Stromal cell of bone marrow (primary cell): ENCODE measurements around the gene KCNB1.
"Not testable (repeated sequence)": the region's sequence is repeated elsewhere in the genome, so short reads cannot be mapped to it uniquely, and the experiment has no call there.

ENCODE experiments used
- DNase-seq: peaks from one replicate; pipeline ENCODE4 v3.0.0-alpha.2; 2012; ENCODE audit warnings: low read depth

Gene KCNB1

DNA sequence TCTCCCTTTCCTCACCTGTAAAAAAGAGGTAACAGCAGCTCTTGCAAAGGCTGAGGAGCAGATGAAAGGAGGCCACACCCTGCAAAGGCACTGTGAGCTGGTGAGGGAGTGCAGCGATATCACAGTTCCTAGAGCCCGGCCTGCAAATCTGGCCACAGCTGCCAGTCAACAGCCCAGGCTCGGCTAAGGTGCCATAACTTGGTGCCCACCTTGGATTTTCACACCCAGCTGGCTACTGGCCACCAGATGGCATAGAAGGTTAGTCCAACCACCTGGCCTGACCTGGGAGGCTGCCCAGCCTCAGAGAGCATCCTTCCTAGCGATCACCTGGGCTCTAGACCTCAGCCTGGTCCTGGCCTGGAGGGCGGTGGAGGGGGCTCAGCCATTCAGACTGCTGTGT lies 46.8 kb downstream of the KCNB1 start:
- no peak for DNase-seq

DNA sequence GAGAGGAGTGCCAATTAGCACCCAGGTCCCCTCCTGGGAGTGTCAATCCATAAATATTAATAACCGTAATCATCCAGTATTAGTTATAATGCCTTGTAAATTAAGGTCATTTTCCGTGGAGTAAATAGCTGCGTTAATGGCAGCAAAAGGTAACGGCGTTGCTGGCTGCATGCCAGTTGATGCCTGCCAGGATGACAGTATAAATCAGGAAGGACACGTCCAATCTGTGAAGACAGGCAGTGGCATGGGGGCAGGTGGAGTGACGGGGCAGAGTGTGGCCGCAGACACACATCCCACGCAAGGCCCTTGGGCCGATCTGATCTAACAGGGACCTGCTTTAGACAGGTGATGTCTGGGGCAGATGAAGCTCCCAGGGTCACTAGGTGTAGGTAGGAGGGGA lies 49.1 kb downstream of the KCNB1 start:
- DNase-seq = no peak

DNA sequence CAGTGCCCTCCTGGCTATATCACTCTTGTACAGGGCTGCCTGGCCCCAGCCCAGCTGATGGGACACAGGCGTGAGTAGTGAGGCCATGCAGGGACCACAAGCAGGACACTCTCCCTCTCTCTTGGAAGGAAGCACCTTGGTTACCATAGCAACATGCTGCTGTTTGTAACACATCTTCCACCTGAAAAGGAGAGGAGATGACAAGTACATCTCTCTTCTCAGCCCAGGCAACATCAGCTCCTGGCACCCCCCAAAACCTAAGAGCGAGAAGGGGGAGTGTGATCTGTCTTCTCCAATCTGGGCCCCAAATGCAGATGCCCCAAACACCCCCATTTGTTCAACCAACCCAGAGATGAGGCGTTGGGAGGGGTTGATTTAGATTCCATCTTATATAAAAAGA lies 49.9 kb downstream of the KCNB1 start:
- DNase-seq = no peak

DNA sequence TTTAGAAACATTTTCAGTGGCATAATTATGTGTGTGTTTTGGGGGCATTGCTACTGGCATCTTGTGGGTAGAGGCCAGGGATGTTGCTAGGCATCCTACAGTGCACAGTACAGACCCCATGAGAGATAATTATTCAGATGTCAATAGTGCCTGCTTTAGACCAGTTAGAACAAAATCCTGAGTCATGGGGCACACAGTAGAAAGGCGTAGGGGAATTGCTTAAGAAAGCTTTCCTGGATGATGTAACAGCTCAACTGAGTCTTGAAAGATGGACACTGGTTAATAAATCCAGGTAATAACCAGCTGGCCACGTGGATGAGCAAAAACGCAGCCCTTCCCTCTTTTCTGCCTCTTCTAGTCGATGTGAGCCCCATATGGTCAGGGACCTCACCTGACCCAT lies 51.1 kb downstream of the KCNB1 start:
- no peak for DNase-seq

DNA sequence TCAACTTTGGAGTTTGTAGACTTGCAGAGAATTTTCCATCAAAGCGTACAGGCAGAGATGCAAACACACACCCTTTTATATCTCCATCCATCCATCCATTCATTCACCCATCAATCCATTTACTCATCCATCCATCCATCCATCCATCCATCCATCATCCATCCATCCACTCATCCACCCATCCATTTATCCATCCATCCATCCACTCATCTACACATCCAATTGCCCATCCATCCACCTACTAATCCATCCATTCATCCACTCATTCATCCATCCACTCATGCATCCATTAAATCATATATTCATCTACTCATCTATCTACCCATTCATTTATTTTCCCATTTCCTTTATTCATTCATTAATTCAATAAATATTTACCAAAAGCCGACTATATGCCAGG lies 52.1 kb downstream of the KCNB1 start:
- no peak for DNase-seq

DNA sequence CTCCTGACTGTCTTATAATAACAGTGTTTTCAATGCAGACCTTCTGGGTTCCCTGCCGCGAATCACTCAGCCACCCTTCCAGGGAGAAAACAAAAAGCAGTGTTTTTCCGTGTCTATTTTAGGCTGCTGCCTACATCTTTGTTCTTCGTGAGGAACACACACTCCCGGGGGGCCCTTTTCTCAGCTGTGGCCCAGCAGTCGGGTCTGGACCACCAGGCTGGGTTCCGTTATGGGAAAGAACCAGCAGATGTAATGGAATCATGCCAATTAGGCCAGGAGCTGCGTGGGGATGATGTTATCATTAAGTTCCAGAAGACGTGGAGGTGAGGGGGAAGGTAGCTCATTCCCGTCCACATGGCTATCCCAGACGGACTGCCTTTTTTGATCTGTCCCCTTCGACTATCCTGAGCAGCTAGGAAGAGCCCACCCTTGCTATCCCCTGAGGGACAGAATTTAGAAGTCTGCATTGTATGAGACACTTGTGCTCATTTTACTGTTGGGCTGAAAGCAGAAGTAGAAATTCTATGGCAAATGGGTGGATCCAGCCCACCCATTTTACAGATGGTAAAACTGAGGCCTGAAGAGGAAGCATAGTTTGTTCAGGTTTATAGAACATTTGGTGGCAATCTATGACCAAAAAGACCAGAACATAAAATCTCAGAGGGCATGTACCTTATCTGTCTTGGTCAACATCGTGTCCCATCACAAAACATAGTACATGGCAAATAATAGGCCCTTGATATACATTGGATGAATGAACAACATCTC lies 54.5 kb downstream of the KCNB1 start:
- no peak for DNase-seq

DNA sequence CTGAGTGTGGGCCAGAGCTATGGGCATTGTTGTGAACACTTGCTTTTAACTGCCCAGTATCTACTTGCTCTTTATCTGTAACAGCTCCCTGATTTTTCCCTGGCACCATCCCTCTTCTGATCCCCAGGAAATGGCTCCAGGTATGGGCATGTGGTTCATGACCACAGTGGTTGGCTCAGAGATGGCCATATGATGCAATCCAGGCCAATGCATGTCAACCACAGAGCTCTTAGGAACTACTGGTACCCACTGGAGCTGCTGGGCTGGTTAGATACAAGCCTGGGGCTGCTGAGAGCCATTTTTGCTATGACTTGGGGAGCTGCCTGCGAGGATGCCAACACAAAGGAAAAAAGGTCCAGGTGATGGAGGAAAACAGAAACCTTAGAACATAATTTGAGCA lies 55.6 kb downstream of the KCNB1 start:
- DNase-seq = no peak

DNA sequence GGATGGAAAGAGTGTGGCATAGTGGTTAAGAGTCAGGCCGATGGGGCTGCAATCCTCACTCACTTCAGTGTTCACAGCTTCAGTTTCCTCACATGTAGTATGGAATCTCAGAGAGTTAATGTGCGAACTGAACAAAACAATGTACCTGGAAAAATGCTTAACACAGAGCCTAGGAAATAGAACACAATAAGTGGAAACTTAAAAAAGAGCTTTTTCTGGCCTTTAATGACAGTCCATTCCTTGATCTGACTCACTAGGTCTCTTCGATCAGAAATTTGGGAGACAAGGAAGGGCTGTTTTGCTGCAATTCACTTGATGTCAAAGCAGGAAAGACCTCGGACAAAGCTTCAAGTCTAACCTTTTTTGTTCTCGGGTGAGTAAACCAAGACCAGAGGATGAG lies 56.1 kb downstream of the KCNB1 start:
- no peak for DNase-seq

DNA sequence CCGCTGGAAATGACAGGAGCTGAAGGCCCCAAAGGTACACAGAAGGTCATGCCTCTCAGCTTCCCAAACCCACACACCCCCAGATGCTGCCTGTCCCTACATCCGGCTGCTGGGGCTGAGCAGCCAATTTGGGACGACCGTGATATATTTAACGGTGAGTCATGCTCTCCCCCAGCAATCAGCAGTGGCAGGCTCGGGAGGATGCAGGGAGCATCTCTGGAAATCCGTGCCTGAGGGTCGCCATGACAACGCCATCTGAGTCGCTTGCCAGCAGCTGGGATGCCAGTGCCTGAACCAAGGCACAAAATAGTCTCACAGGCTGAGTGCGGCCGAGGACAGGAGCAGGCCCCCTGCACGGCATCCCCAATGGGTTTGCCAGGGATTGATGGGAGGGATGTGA lies 57.9 kb downstream of the KCNB1 start:
- DNase-seq = no peak

DNA sequence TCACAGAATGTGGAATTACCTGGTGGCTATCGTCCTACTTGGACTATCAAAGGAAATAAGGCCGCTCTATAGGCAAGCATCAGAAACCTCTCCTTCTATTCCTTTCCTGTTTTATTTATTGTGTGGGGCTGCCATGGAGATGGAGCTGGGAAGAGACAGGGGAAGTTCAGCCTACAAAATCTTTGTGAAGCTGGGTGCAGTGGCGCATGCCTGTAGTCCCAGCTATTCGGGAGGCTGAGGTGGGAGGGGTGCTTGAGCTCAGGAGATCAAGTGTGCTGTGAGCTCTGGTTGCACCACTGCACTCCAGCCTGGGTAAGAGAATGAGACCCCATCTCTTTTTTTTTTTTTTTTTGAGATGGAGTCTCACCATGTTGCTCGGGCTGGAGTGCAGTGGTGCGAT lies 60.3 kb downstream of the KCNB1 start:
- DNase-seq = no peak

DNA sequence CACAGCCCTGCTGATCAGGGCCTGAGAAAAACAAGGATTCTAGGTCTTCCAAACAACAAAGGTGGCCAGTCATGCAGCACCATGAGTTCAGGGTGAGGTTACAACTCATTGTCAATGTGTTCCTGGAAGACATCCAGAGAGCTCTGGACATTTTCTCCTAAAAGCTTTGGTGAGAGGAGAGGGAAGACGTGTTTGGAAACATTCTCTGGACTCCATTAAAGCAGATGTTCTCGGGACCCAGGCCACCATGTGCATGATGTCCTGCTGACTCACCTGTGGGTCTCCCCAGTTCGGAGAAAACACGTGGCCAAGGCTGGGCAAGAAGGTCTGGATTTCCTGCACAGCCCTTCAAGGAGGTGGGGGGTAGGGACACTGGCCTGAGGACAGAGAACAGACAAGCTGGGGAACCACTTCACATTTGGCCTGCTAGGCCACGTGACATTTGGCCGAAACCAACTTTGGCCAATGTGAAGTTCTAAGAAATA lies 61.6 kb downstream of the KCNB1 start:
- no peak for DNase-seq

DNA sequence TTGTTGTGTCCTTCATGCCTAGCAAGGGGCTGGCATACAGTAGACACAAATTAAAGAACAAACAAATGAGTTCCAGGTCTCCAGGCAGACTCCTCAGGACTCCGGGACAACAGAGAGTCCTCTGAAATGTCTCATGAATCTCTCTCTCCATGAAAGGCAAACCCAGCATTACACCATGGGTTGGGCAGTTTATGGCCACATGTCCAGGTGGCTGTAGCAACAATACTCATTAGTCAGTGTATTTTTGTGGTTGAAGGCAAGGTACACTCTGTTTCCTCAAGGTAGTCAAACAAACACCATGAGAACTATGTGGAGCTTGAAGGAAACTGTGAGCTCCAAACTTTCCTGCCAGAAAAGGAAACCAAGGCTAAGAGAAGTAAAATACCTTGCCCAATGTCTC lies 62.2 kb downstream of the KCNB1 start:
- DNase-seq = no peak

DNA sequence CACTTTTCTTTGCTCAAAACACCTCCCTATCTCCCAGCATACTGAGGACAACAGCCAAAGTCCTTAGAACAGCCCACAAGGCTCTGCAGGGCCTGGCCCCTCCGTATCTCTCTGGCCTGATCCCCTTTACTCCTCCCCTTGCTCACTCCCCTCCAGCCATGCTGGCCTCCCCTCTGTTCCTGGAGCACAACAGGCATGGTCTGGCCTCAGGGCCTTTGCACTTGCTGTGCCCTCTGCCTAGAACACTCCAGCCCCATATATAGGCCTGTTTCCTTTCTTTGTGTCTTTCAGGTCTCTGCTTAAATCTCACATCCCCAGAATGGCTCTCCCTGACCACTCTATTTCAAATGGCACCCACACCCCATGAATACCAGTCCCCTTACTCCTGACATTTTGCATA lies 62.7 kb downstream of the KCNB1 start:
- no peak for DNase-seq

DNA sequence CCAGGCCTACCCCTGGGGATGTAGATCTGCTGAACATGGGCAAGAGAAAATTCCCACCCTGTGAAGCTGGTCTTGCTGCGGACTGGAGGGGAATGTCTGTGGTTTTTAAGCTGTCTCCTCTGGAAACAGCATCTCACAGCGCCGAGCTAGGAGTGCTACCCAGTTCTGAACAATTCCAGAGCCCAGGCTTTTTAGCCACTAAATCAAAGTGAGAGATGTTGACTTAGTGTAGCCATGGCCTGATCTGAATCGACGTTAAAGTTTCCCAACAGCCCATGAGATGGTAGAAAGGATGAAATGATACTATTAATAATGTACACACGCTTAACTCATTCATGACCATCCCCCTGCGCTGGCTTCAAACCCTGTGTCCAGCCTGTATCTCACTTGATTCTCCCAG lies 63.7 kb downstream of the KCNB1 start:
- no peak for DNase-seq

DNA sequence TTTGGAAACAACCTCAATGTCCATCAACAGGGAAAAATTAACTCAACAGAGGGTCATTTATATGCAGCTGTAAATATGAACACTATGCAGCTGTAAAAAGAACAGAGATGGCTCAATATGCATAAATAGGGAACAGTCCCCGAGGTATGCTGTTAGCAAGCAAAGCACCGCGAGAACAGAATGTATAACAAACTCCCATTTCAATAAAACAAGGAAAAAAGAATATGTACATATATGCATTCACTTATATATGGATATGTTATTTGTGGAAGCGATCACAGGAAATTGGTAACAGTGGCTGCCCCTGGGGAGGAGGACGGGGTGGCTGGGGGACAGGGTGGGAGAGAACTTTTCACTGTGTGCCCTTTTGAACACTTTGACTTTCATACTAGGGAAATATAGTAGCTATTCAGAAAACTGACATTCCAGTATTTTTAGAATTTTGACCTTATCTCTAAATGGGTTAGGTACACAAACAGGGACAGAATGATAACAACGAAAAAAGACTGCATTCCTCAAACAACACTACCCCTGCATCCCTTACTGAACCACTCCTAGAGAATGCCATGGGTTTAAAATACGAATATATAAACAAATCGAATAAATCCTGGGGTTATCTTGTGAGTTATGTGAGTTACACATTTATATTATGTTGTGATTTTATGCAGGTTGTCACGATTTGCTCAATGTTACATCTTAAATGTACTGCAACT lies 64.5 kb downstream of the KCNB1 start:
- DNase-seq = no peak

DNA sequence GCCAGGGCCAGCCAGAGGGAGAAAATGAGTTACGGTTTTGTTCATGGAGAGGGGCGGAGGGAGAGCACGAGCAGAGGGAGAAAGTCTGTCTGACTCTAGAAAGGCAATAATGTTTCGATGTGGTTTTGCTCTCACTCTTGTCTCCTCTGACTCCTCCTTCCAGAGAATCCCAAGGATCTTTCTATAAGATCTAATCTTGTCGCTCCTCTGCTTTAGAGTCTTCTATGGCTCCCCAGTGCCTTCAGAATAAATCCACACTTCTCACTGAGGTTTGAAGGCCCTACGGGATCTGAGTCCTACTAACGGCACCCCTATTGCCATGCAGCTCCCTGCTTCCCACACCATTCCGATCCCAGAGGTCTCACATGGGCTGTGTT lies 66.8 kb downstream of the KCNB1 start:
- no peak for DNase-seq

DNA sequence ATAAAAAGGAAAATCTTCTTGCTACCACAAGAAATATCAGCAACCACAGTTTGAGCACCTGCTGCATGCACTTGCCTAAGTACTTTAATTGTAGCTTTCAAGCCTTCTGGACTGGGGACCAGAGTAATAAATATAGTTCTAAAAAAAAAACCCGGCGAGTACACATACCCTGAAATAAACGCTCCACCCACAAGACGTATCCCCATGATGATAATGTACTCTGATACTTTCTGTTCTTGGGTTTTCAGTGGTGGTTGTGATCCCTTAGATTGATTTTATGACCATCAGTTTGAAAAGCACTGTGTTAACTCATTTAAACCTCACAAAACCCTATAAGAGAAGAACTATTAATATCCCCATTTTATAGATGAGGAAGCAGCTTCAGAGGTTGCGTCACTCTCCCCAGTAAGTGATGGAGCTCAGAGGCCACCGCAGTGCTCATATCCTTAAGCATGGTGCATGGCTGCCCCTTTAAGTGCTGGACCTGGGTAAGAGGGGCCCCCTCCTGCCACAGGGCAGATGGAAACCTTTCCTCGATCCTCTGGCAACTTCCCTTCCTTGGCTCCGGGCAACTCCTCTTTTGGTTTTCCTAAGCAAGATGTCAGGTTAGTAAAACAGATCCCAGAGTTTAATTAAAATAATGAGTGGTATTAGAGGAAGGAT lies 67.3 kb downstream of the KCNB1 start:
- DNase-seq = no peak

DNA sequence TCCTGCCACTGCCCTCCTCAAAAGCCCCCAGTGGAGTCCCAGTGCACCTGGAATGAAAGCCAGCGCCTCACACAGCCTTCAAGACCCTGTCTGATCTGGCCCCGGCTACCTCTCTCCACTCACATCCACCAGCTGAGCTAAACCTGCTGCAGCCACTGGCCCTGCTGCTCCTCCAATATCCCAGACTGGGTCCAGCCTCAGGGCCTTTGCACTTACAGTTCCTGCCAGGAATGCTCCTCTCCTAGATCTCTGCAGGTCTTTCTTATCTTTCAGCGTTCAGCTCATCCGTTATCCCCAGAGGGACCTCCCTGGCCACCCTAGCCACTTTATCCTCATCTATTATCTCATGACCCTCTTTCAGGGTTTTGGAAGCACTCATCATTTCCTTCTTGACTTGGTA lies 68.8 kb downstream of the KCNB1 start:
- no peak for DNase-seq

DNA sequence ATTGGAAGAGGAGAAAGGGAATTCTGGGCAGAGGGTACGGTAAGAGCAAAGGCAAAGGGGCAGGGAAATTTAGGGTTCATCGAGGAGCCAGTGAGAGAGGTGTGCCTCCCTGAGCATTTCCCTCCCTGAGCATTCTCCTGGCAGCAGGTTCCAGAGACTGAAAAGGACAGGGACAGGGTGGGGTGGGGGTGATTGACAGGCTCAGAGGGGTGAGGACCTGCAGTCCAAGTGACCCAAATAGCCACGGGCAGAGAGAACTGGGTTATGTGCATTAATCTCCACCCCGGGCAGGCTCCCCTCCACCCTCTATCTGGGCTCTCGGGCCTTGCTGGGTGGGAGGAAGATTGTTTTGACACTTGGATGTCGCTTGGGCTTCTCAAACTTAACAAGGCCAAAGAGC lies 69.5 kb downstream of the KCNB1 start:
- no peak for DNase-seq

DNA sequence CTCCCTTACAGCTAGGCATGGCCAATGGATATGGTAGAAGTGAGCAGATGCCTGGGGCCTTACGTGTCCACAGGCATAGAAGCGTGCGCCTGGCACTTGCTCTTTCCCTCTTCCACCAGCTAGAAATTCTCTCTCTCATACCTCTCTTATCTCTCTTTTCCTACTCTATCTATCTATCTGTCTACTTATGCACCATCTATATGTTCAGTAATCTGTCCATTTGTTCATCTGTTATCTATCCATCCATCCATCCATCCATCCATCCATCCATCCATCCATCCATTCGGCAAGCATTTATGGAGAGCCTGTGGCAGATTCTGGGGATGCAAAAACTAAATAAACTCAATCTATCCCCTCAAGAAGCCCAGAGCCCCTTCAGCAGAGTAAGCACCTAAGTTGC lies 70.2 kb downstream of the KCNB1 start:
- no peak for DNase-seq

DNA sequence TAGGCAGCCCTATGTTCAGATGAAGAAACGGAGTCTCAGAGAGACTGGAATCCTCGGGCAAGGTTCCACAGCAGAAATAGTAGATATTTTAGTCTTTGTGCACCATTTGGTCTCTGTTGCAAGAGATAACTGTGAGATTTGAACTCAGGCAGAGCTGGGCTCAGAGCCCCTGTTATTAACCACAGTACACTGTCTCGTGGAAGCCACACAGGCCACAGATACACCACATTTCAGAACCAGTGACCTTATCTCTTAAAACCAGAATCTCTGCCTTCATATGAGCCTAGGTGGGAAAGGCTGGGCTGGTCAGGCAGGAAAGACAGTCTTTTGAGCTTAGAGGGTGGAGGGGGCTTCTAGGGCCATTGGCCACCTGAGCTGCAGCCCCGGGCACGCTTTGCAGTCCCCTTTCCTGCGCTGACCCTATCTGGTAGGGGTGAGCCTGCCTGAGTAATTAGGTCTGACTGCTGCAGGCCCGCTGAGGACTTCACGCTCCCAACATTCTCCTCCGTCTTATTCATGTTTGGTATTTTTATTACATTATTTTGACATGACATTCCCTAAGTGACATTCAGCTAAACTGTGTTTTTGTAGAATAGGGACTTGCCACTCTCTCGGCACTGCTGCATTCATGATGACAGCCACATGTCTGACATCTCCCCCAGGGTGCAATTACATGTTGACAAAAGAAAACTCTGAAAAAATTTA lies 71.1 kb downstream of the KCNB1 start:
- no peak for DNase-seq

DNA sequence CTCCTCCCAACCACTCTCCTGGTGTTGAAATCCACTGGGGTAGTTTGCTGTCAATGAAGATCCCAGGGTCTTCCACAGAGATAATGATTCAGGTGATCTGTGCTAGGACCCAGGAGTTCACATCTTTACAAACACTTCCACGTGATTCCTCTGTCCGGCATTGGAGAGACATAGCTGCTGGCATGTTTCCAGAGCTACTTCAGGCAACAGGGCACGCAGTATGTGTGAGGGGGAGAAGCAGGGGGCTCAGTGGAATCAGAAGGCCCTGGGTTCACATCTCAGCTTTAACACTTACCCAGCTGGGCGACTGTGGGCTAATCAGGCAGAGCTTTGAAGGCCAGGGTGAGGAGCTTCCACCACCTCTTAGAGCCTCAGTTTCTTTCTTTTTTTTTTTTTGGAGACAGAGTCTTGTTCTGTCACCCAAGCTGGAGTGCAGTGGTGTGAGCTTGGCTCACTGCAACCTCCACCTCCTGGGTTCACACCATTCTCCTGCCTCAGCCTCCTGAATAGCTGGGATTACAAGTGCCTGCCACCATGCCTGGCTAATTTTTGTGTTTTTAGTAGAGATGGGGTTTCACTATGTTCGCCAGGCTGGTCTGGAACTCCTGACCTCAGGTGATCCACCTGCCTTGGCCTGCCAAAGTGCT lies 72.4 kb downstream of the KCNB1 start:
- not testable (repeated sequence) for DNase-seq
